Measurements from ENCODE around the gene MLLT1.

Gene MLLT1

DNA sequence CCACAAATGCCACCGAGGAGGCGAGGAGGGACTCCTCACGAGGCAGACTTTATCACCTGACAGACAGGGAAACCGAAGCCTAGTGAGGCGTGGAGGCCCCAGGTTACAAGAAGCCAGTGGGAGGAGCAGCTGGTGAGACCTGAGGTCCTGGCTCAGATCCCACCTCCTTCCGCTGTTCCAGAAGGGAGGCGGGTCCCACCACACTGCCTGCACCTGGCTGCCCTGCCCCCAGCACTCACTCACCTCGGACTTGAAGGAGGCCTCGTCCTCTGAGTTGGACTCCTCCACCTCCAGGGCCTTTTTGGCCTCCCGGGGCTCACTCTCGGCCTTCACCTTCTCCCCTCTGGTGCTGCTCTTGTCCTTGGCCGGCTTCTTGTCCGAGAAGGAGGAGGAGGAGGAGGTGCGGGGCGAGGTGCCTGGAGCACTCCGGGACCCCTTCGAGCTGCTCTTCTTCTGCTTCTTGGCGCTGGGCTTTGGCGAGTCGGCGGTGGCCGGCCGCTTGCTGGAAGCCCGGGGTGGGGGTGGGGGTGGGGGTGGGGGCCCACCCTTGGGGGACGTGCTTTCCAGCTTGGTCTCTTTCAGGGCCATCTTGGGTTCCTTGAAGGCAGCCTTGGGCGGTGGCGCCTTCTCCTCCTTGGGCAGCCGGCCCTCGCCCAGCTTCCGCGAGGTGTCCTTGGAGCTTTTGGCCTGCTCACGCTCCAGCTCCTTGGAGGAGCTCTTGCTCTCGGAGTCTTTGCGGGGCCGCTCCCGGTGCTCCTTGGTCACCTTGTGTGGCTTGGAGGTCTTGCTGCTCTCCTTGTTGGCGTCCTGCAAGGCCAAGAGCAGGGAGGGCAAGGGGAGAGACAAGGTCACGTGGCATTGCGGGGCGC is 57.7 kb downstream of the MLLT1 start:
- no peak for DNase-seq (ENCODE audit: low spot score)

DNA sequence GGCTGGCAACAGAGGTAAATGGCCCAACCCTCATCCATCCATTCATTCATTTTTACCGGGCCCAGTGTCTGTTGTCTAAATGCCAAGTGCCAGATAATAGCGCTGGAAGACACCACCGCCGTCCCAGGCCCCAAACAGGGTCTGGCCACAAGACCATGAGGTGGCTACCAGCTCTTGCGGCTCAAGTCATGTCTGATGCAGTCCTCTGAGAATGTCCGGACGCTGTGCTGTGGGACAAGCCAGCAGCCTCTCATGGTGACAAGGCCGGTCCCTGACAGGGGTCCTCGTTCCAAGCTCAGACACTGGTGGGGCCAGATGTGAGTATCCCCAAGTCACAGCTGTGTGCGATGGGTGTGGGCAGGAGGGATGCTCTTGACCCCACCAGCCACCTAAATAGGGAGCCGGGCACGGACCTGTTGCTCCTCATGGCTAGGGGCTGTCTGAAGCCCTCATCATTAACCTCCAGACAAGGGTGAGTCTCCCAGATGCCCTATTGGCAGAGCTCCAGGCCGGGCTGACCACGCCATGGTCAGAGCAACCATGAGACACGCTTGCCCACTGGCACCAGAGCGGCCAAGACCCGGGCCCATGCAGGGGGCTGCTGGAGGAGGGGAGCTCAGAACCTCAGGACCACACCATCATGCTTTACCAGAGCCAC is 58.4 kb downstream of the MLLT1 start:
- no peak for DNase-seq (ENCODE audit: low spot score)

DNA sequence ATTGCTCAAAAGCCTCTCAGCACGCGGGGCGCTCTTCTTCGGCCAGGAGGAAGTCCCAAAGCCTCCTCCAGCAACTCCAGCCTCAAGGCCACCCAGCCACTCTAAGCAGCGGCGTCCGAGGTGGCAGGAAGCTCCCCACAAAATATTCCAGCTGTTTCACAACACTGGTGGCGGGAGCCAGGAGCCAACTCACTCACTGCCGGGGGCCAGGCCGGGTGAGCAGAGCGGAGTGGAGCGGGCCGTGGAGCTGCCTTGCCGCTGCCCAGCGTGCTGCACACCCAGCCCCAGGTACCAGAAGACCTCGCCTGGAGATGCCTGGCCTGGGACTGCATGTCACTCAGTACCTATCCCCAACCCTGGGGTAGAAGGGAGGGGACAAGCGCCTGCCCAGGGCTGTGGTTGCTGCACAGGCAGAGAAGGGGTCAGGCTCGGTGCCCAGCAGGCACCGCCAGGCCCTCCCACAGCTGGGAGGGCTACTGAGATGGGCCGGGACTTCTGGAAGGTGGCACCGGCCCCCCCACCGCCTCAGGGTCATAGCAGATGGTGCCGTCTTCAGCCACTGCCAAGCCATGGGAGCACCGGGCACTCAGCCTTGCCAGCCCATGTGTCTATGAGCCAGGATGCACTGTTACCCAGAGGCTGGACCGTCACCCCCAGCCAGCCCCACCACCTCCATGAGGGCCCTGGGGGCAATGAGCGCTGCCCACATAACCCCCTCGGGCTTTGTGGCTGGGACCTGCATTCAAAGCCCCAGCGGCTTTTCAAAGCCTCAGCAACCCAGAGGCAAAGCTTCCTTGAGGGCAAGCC is 59.2 kb downstream of the MLLT1 start:
- DNase-seq (ENCODE audit: low spot score): no peak

DNA sequence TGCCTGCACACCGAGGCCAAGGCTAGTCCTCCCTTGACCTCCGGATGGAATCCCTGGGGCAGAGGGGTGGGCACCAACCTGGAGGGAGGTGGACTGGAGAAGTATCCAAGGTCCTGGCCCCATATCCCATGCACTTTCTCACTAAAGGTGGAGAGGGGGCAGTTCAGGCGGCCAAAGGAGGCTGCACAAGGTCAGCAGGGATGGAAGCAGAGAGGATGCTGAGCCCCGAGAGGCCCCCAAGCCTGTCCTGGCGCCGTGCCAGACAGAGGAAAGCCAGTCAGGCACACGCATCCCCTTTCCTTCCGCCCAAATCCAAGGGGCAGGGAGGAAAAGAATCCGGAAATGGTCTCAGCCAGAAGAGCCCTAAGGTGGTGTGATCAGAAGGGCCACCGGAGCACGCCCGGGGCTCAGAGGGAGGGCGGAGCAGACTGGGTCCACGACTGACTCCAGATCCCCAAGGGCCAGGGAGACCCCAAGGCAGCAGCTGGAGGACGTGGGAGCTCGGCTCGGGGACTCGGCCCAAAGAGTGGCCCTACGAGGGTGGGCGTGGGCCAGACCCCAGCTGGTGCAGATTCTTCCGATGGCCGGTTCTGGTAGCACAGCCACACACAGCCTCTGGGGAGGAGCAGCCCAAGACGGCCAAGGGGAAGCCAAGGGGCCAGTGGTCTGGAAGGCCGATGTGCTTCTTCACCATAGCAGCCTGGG is 60.0 kb downstream of the MLLT1 start:
- no peak for DNase-seq (ENCODE audit: low spot score)

DNA sequence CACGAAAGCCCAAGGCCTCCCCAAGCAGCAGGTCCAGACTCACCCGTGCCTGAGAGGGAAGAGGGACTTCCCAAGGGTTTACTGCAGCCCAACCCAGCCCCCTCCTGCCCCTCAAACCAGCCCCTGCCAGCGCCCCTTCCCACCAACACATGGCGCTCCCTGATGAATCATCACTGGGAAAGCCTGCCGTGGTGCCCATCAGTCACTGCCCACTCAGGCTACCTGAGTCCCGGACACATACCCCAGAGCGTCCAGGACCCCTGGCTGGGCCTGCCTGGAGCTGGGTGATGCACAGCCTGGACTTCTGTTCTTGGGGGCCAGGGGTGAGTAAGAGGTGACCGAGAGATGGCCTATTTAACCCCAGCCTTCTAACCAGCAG is 60.6 kb downstream of the MLLT1 start:
- DNase-seq (ENCODE audit: low spot score): no peak

DNA sequence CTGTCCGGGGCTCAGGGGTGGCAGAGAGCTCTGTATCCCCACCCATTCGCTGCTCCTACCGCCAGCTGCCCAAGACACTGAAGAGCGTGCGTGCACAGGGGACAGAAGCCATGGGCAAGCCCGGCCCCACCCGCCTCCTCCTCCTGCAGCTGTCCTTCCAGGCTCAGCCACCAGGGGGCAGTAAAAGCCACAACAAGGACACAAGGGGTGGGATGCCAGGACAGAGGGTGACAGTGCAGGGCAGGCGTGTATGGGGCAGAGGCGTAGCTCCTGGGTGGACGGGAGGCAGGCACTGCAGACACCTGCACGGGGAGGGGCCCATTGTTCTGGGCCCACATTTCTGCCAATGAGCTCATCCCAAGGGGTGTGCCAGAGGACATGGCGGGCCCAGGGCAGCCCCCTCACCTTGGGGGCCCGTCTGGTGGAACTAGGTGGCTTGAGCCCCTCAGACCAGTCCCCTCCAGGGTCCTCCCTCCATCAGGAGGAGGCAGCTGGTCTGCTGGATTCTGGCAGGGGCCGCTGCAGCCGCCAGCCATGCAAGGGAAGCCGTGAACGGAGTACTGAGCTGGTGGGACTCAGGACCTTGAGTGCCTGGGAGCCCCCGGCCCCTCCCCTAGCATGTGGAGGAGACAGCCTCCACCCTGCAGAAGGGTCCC is 61.2 kb downstream of the MLLT1 start:
- peak; percentile 69 for DNase-seq (ENCODE audit: low spot score)

DNA sequence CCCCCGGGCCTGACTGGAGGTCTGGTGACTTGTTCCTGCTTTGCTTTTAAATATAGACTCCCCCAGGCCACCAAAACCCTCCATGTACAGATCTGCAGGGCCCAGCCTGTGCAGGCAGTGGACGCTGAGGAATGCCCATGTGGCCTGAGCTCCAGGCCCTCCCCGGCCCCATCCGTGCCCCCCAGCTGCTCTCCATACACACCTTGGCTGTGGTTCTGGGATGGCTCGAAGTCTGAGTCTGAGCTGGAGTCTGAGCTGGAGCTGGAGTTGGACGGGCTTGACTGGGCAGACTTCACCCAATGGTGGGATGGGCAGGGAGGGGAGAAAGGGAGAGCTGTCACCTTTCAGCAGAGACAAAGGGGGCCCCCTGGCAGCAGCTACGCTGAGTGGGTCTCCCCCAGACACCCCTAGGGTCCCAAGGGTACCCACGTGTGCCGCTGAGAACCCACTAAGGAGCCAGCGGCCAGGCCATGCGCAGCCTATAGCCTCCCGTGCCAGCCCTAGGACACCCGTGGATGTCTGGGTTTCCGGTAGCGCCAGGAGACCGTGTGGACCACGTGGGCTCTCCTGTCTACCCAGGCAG is 61.9 kb downstream of the MLLT1 start:
- no peak for DNase-seq (ENCODE audit: low spot score)

DNA sequence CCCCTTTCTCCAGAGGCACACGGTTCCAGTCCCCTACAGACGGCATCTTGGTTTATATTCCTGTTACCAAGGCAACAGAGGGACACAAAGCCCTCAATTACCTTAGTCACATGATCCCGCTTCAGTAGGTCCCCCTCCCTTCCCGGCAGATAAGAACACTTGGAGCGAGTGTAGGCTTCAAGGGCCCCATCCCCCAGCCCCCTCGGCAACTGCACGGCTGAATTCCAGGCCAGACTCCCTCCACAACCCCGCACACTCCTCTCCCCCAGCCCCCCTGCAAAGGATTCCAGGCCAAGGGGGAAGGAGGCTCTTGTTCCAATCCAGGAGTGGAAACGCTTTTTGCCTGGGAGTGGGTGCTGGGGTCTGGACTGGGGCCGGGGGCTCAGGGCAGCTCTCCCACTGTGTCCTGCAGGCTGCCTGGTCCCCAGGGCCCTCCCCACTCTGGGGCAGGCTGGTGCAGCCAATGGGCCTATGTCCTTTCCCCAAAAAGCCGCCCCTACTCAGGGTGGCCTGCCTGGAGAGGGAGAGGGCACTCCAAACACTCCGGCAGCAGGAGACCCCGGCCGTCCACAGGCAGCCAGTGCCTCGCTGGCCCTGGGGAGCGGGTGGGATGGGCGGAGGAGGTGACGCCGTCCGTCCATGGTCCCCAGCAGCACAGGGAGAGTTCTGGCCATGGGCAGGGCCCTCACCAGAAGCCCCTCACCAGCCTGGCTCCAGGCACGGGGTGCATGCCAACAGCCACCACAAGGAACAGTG is 62.6 kb downstream of the MLLT1 start:
- no peak for DNase-seq (ENCODE audit: low spot score)

DNA sequence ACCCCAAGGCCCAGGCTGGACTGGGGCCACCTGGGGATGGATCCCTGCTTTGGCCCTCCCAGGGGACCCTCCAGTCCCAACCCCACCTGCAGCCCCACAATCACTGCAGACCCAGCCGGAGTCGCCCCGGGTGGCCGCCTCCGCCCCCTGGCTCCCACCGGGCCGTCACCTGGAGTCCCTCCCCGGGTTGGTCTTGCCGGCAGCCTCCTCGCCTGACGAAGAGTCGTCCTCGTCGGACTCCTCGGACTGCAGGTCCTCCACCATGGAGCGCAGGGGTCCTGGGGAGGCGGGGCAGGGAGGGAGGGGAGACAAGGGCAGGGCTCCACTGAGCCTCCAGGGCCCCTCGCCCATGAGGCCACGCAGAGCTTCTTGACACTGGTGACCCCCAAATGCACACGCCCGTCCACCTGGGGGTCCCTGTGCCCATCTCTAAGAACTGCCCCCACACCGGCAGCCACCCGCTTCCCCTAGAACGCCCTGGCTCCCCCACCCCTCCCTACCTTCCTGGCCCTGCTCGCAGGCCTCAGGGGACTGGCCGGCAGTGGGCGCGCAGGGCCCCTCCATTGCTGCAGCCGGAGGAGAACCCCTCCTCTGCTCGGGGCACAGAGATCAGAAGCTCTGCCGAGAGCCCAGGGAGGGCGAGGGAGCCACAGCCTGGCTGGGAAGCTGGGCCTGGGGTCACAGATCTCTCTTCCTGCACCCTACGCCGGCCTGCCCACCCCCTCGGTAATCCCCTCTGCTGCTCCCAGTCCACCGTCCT is 63.4 kb downstream of the MLLT1 start:
- no peak for DNase-seq (ENCODE audit: low spot score)

DNA sequence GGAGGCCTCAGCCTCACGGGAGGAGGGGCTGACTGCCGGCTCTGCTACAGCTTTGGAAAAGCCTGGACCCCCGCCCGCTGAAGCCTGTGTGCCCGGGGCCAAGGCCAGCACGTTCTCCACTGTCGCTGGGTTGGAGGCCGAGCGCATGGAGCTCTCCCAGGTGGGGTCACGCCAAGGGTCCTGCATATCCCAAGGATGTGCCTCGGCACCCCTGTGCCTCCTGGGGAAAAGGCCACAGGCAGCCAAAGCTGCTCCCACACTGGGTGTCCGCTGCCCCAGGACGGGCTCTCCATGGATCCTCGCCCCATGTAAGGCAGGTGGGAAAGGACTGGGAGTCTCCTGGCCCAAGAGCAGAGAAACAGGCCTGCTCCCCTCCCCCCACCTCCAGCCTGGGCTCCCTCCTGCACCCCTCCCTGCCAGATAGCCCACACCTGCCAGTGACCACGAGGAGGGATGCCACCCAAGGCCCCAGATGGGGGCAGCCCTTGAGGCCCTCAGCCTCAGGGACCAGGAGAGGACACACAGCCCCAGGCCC is 64.0 kb downstream of the MLLT1 start:
- DNase-seq (ENCODE audit: low spot score): no peak

DNA sequence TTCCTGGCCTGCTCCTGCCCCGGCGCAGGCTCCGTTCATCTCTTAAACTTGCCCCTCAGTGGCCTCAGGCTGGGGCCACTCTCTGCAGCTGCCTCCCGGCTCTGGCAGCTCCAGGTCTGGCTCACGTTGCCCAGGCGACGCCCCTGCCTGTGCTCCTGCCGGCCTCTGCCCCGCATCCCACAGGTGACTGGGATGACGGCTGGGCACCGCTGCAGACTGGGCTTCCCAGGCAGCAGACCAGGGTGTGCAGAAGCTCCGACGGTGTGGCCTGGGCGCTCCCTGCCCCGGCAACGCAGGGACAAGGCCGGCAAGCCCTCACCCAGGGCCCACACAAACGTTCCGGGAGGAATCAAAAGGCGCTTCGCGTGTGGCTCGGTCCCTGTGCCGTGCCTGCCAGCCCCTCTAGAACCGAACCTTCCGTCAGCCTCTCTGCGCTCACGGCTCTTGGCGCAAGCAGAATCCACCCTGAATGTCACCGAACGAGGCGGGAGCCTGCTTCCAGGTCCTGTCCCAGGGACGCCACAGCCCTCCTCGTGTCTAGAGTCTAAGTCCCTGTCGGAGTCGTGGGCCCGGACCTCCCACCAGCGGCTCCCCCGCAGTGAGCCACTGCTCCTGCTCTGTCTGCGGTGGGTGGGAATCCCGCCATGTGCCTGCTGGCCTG is 64.8 kb downstream of the MLLT1 start:
- DNase-seq (ENCODE audit: low spot score): no peak

DNA sequence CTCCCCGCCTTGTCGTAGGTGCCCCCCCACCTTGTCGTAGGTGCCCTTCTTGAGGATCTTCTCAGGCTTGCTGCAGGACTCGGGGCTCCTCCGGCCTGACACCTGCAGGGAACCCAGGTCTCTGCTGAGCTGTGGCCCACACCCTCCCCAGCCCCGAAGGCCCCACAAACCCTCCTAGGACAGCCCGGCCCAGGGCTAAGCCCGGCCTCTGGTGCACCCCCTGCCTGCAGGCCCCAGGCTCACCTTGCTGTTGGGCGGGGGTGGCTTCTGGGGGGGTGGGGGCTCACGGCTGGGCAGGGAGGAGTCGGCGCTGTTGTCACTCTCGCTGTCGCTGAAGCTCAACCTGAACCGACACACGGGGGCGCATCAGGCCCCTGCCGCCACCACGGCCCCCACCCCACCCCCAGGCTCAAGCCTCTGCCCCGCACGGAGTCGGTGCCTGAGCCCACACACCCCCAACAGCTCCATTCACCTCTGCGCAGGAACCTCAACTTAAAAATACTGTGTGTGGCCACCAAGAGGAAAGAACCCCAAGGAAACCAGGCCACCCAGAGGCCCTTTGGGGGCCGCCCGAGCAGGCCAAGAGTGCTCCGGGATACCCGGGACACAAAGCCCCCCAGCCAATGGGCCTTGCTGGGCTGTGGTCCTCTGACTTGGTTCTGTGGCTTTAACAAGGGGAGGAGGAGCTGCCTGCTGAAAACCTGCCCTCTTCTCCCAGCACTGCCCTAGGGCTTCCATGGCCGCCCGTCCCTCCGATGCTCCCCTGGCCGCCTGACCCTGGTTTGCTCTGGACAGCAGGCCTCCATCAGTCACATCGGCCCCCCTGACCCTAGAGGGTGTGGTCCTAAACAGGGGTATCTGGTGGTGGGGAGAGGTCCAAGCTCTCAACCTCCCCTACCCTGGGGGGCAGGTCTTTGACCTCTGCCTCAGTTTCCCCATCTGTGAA is 65.8 kb downstream of the MLLT1 start:
- no peak for DNase-seq (ENCODE audit: low spot score)

DNA sequence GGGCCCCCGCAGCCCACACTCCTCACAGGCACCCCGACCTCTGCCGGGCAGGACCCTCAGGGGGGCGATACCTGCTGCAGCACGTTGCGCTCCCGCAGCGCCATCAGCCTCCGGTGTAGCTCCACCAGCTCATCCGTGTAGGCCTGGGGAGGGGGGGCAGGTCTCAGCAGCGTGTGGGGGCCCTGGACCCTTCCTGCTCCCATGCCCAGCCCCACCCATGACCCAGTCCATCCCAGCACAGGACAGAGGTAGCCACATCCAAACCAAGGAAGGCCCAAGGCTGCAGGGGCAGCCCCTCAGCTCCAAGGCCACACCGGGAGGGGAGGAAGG is 66.5 kb downstream of the MLLT1 start:
- DNase-seq (ENCODE audit: low spot score): no peak

DNA sequence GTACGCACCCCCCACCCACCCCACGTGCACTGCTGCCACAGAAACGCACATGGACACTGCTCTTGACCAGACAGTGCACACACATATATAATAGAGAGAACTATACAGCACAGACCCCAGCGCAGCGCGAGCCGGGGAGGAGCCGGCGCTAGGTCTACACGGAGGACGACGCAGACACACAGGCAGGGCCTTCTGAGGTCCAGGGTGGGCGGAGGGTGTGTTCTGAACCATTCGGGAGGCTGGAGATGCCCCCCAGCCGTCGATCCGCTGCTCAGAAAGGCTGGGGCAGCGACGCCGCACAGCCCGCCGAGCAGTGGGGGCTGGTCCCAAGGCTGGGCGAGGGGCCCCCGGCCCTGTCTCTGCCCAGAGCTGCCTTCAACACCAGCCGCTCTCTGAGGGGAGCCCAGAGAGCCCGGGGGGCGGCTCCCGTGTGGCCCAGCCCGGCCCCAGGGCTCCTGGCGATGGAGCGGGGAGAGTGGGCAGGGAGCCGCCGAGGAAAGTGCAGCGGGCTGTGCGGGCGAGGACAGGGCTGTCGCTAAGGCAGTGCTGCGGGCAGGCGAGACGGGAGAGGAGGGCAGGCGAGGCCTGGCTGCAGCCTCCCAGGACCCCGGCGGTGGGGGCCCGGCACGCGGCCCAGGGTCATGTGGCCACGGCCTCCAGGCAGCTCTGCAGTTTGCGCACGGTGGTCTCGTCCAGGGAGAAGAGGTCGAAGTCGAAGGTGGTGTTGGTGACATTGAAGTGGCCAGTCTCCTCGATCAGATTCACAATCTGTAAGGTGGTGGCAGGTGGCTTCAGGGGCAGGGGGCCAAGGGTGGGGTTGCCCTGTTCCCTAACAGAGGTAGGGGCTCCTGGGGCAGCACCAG is 67.1 kb downstream of the MLLT1 start:
- DNase-seq (ENCODE audit: low spot score): no peak

DNA sequence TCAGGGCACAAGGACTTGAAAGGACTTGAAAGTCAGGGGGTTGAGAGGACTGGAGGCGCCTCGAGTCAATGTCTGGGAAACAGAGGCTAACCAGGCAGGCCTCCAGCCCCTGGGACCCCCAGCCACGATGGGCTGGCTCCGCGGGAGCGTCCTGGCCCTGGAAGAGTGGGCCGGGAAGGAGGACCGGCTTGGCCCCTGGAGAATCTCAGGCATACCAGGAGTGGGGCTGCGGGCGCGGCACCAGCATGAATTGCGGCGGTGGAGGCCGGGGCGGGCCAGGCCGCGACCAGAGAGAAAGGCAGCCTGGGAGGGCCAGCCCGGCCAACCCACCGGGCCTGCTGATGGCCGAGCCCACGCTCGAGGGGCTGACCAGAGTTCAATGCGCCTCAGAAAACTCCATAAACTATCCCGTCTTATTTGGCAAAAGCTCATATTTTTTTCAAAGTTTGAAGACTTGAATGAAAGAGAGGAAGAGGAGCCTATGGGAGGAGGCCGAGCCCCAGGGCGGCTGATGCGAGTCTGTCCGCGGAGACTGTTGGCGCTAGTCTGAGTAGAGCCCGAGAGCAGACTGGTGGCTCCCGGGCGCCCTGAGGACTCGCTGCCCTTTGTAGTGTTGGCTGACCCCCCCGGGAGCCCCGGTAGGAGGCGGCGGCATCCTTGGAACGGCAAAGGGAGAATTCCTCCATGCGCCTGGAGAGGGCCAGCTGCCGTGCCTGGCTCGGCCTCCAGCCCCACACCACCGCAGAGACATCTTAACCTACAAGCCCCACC is 68.0 kb downstream of the MLLT1 start:
- no peak for DNase-seq (ENCODE audit: low spot score)
